HG02943 (cell line): Measurements from ENCODE around the gene ZDHHC7.

Experiments
- ATAC-seq: cut with Tn5 transposase; IDR thresholded peaks from one replicate; pipeline ENCODE4 v1.9.1; 2021; ENCODE audit warnings: mild to moderate bottlenecking, low read depth, moderate library complexity; ENCODE audit not compliant: unreplicated experiment

Gene ZDHHC7

GRCh38 chr16:85025781-85026653 lies 14.7 kb upstream of the ZDHHC7 start:
- no peak for ATAC-seq

GRCh38 chr16:85019659-85020245 lies 8.4 kb upstream of the ZDHHC7 start:
- ATAC-seq: no peak

- ATAC-seq: no peak
These were observed 7.3 kb upstream of the ZDHHC7 start for GRCh38 chr16:85018529-85019236.

DNA sequence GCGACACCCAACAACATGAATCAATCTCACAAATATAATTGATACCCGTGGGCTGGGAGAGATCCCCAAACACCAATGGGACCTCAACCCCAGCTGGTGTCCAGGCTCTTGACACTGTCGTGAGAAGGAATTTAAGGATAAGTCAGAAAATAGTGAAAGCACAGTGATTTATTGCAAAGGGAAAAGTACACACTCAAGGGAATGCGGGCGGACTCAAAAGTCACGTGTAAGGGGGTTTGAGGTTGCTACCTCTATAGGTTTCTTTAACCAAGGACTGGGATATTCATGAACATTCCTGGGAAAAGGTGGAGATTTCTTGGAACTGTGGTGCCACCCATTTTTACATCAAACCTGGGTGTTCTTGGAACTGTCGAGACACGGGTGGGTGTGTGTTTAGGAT lies 6.3 kb upstream of the ZDHHC7 start:
- ATAC-seq: no peak

- peak; percentile 70 for ATAC-seq
These were observed 5.8 kb upstream of the ZDHHC7 start for GRCh38 chr16:85017151-85017550.

DNA sequence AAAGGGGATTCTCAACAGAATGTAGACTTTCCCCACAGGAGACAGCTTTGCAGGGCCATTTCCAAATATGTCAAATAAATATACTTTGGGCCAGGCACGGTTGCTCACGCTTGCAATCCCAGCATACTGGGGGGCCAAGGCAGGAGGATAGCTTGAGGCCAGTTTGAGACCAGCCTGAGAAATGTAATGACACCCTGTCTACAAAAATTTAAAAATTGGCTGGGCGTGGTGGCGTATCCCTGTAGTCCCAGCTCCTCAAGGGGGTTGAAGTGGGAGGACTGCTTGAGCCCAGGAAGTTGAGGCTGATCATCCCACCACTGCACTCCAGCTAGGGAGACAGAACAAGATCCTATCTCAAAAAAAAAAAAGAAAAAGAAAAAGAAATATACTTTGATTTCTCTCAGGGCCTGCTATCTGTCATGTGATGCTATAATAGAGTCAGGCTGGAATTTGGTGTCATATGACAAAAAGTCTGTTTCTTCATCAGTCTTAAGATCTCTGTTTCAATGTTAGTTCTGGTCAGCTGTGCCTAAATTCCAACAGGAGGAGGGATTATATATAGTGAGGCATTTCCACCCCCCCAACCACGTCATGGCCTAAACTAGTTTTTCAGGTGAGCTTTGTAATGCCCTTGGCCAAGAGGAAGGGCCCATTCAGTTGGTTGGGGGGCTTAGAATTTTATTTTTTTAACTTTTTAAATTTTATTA lies 4.3 kb upstream of the ZDHHC7 start:
- no peak for ATAC-seq

- no peak for ATAC-seq
These were observed 3.0 kb upstream of the ZDHHC7 start for GRCh38 chr16:85014311-85014710.

DNA sequence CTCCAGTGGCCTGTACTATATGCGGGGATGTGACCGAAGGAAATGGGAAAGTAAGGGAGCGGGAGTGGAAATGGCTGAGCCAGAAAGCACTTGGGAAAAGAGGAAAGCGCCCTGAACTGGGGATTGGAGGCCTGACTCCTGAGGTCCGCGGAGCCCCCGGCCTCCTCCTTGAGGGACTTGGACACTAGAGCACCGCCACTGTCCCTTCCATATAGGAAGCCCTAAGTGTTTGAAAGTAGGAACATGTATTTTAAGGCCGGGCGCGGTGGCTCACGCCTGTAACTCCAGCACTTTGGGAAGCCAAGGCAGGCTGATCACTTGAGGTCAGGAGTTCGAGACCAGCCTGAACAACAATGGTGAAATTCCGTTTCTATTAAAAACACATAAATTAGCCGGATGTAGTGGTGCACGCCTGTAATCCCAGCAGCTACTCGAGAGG lies 530 bp upstream of the ZDHHC7 start:
- ATAC-seq: no peak

- ATAC-seq: no peak
These were observed 847 bp downstream of the ZDHHC7 start for GRCh38 chr16:85010446-85010930.

- no peak for ATAC-seq
These were observed 3.1 kb downstream of the ZDHHC7 start for GRCh38 chr16:85008271-85008670.

GRCh38 chr16:85007496-85008214 lies 3.7 kb downstream of the ZDHHC7 start:
- no peak for ATAC-seq

GRCh38 chr16:85006639-85007038 lies 4.7 kb downstream of the ZDHHC7 start:
- no peak for ATAC-seq

GRCh38 chr16:85005285-85006069 lies 5.9 kb downstream of the ZDHHC7 start:
- no peak for ATAC-seq

GRCh38 chr16:85004587-85005205 lies 6.6 kb downstream of the ZDHHC7 start:
- no peak for ATAC-seq

GRCh38 chr16:85003725-85004586 lies 7.4 kb downstream of the ZDHHC7 start:
- ATAC-seq: no peak

- ATAC-seq: no peak
These were observed 8.3 kb downstream of the ZDHHC7 start for GRCh38 chr16:85003076-85003475.

DNA sequence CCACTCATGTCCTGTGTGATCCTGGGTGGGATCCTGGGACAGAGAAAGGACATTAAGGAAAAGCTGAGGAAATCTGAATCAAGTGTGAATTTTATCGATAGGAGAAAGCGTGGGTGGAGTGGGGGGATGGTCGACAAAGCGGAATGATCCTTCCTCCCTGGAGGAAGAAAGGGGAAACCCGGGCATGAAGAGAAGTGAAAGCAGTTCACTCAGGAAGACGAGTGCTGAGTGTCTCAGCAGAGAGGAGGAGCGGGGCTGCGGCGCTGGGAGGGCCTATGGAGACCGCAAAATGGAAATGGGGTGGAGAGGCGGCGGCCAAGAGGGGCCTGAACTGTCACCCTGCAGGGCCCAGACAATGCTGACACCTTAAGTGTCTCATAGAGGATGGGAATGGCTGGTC lies 8.7 kb downstream of the ZDHHC7 start:
- no peak for ATAC-seq

DNA sequence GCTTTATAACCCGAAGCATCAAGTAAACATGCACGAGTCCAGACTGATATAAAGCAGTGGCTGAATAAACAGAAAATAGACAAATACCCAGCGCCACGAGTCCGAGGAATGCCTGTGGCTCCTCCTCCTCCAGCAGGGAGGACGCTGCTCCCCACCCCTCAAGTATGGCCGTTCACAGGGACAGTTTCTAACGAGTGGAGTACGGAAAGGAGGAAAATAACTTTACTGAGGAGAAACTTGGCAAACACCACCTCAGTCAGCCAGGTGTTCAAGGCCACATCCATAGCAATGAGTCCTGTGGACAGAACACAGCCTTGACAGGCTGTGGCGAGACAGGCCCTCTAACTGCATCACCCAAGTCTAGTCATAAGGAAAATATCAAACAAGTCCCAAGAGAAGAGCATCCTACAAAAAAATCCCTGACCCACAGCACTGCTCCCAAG lies 9.2 kb downstream of the ZDHHC7 start:
- ATAC-seq: no peak
